Testis (tissue), 2 donors: ENCODE results near the gene ATP5MC2.

Source experiments
- POLR2A ChIP-seq: fragments of 450-650 bp; IDR thresholded peaks from one replicate; pipeline ENCODE4 v1.6.1; 2017; ENCODE audit warnings: antibody characterized with exemption, mild to moderate bottlenecking, moderate library complexity
- TF ChIP-seq, protein P1 (sequence below), 3 experiments: fragments of 450-650 bp in 2 of 3; fragments of 200-600 bp in 1 of 3; sonication (generic) in 1 of 3; IDR thresholded peaks; one replicate each; pipeline ENCODE4 v1.5.1; 2016 to 2019; ENCODE audit warnings: antibody characterized with exemption in 3 of 3, mild to moderate bottlenecking in 2 of 3, moderate library complexity in 1 of 3

DNA sequence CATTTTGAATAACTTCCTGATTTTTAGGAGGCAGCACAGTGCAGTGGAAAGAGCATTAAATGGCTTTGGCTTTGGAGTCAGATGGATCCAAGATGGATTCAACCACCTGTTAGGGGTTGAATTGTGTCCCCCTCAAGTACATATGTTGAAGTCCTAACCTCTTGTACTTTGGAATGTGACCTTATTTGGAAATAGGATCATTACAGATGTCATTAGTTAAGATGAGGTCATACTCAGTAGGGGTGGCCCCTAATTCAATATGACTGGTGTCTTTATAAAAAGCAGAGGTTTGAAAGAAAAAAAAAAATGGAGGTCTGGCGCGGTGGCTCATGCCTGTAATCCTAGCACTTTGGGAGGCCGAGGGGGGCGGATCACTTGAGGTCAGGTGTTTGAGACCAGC, 18.8 kb downstream of the ATP5MC2 start:
- TF ChIP-seq, protein P1, sequence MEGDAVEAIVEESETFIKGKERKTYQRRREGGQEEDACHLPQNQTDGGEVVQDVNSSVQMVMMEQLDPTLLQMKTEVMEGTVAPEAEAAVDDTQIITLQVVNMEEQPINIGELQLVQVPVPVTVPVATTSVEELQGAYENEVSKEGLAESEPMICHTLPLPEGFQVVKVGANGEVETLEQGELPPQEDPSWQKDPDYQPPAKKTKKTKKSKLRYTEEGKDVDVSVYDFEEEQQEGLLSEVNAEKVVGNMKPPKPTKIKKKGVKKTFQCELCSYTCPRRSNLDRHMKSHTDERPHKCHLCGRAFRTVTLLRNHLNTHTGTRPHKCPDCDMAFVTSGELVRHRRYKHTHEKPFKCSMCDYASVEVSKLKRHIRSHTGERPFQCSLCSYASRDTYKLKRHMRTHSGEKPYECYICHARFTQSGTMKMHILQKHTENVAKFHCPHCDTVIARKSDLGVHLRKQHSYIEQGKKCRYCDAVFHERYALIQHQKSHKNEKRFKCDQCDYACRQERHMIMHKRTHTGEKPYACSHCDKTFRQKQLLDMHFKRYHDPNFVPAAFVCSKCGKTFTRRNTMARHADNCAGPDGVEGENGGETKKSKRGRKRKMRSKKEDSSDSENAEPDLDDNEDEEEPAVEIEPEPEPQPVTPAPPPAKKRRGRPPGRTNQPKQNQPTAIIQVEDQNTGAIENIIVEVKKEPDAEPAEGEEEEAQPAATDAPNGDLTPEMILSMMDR (IDR thresholded peaks at IDR 0.05) = no peak
- no peak for TF ChIP-seq POLR2A
